Activated CD4-positive, CD25-positive, alpha-beta regulatory T cell (primary cell): ENCODE measurements around the gene SMYD3.
"Not testable (repeated sequence)": the region's sequence is repeated elsewhere in the genome, so short reads cannot be mapped to it uniquely, and the experiment has no call there.

Source experiments
- DNase-seq, 4 experiments: peaks; one replicate each; lab custom pipeline; 2025; lab: John Stamatoyannopoulos, UW

The SMYD3 gene

GRCh38 chr1:246355411-246356230 lies 151.5 kb downstream of the SMYD3 start:
- no peak for DNase-seq

- no peak for DNase-seq
Measured at GRCh38 chr1:246351721-246352120, 155.4 kb downstream of the SMYD3 start.

GRCh38 chr1:246350745-246351144 lies 156.3 kb downstream of the SMYD3 start:
- no peak for DNase-seq

- DNase-seq = no peak
Measured at GRCh38 chr1:246343937-246344336, 163.1 kb downstream of the SMYD3 start.

- DNase-seq = no peak
Measured at GRCh38 chr1:246343251-246343650, 163.8 kb downstream of the SMYD3 start.

GRCh38 chr1:246338546-246338945 lies 168.5 kb downstream of the SMYD3 start:
- no peak for DNase-seq

- DNase-seq = no peak
Measured at GRCh38 chr1:246338098-246338497, 169.0 kb downstream of the SMYD3 start.

- DNase-seq = no peak
Measured at GRCh38 chr1:246335151-246335550, 171.9 kb downstream of the SMYD3 start.

GRCh38 chr1:246333855-246334254 lies 173.2 kb downstream of the SMYD3 start:
- no peak for DNase-seq

- DNase-seq = no peak
Measured at GRCh38 chr1:246332078-246332477, 175.0 kb downstream of the SMYD3 start.

GRCh38 chr1:246329900-246330299 lies 177.2 kb downstream of the SMYD3 start:
- DNase-seq = no peak

- DNase-seq = not testable (repeated sequence)
Measured at GRCh38 chr1:246329292-246329691, 177.8 kb downstream of the SMYD3 start.

GRCh38 chr1:246324711-246325110 lies 182.4 kb downstream of the SMYD3 start:
- DNase-seq = no peak

- not testable (repeated sequence) for DNase-seq
Measured at GRCh38 chr1:246324033-246324432, 183.0 kb downstream of the SMYD3 start.

- no peak for DNase-seq
Measured at GRCh38 chr1:246320286-246320685, 186.8 kb downstream of the SMYD3 start.

- no peak for DNase-seq
Measured at GRCh38 chr1:246319083-246319714, 187.9 kb downstream of the SMYD3 start.

GRCh38 chr1:246318622-246319021 lies 188.5 kb downstream of the SMYD3 start:
- DNase-seq = no peak

- no peak for DNase-seq
Measured at GRCh38 chr1:246318036-246318359, 189.1 kb downstream of the SMYD3 start.

GRCh38 chr1:246317332-246318035 lies 189.6 kb downstream of the SMYD3 start:
- DNase-seq = no peak

- no peak for DNase-seq
Measured at GRCh38 chr1:246311461-246311860, 195.6 kb downstream of the SMYD3 start.

GRCh38 chr1:246309247-246309884 lies 197.7 kb downstream of the SMYD3 start:
- no peak for DNase-seq

- DNase-seq = no peak
Measured at GRCh38 chr1:246308533-246309075, 198.5 kb downstream of the SMYD3 start.
